GM12873 (cell line): ENCODE data around the gene MCCC2.

Source experiments
- CTCF ChIP-seq: IDR thresholded peaks from 2 replicates; pipeline ENCODE4 v1.5.1; 2012; ENCODE audit warnings: low read depth, mild to moderate bottlenecking, moderate library complexity, low read length, control low read depth; ENCODE audit not compliant: insufficient read depth; ENCODE audit errors: missing control alignments

MCCC2 gene

DNA sequence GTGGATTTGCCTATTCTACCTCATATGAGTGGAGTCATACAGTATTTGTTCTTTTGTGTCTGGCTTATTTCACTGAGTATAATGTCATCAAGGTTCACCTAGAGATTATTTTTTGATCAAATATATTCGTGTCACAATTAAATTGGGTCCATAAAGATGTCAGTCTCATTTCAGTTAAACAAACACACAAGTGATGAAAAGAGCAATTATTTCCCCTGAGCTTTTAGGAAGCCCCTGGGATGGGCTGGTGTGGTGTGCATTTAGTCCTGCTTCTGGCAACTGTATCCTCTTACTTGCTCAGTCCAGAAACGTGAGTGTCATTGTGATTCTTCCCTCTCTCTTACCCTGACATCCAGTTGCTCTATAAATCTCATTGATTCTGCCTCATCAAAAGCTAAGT, 79.2 kb downstream of the MCCC2 start:
- no peak for TF ChIP-seq CTCF

- no peak for TF ChIP-seq CTCF
These were observed 90.8 kb downstream of the MCCC2 start for GRCh38 chr5:71677977-71678376.

- TF ChIP-seq CTCF: no peak
These were observed 92.6 kb downstream of the MCCC2 start for GRCh38 chr5:71679714-71680113.

- TF ChIP-seq CTCF: no peak
These were observed 93.4 kb downstream of the MCCC2 start for GRCh38 chr5:71680510-71680909.

DNA sequence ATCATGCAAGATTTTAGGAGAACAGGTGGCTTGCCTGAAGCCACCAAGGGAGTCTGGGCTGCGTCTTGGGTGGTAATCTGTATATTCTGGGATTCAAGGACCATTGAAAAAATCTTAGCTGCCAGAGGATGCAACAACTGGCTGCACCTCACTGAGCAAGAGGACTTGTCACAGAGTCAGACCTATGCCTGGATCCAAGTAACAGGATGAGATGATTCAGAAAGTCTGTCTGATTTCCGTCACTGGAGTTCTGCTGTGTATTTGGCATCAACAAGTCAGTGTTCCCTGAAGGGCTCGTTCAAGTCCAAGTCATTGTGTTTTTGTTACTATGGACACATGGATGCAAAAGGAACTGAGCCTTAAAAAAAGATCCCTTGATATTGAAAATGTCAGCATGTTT, 94.2 kb downstream of the MCCC2 start:
- TF ChIP-seq CTCF: no peak

DNA sequence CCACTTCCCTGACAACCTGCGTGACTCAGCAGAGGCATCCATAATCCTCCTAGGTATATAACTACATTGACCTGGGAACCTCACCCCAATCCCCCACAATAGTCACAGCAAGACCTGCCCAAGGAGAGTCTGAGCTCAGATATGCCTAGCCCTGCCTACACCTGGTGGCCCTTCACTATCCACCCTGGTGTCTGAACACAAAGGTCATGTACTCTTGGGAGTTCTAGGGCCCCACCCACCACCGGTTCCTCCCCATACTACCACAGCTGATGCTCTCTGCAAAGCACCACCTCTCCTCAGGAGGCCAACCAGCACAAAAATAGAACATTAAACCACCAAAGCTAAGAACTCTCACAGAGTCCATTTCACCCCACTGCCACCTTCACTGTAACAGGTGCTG, 97.2 kb downstream of the MCCC2 start:
- TF ChIP-seq CTCF: no peak

DNA sequence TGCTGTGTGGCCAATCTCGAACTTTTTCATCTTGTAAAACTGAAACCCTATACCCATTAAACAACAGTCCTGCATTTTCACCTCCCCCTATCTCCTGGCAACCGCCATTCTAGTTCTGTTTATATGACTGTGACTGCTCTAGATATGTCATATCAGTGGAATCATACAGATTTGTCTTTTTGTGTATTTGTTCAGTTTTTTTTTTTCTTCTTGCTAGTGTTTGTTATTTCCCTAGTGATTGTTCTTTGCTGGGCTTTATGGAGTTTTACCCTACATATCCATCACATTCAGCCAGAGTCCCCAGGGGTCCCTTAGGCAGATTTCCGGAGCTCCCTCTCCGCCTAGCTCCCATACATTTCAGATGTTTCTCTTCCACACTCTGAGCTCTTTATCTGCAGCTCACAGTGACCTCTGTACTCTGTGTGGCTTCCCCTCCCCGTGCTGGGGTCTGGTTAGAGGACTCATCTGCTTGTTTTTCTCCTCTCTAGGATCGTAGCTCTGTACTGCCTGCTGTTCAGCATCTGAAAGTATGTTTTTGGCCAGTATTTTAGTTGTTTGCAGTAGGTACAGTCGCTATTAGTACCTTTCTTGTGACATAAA, 106.8 kb downstream of the MCCC2 start:
- no peak for TF ChIP-seq CTCF

DNA sequence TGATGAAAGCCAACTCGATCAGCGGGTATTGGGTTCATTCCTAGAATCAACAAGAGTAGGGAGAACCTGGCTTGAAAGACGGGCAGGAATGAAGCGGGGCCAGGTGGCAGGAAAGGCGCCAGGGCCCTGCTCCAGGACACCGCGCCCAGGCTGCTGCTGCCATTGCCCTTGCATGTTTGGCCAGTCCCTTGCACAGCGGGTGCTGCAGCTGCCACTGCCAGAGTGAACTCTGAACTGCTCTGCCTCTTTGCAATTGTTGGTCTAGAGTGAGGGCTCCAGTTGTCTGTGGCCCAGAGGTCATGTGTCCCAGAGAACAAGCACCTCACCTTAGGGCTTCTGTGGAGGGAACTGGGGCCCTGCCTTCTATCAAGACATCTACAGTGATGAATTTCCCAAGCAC, 107.9 kb downstream of the MCCC2 start:
- no peak for TF ChIP-seq CTCF
